PC-3 (cell line): ENCODE results near the gene CMAS. TPM values are rescaled to one million over a fixed set of nuclear protein-coding genes. Genes with fewer than 3 reads are reported as not detected.
A peak's percentile ranks its signal among the peaks of the same experiment; 100 is the strongest.

Experiments used
- ATAC-seq: fragments of 200-7000 bp; cut with Tn5 transposase; 2 replicates; pipeline ENCODE4 v1.9.1; 2020; ENCODE audit warnings: mild to moderate bottlenecking, moderate library complexity
- BruUV-seq: library from RNA; stranded (reverse); fragments of 400-500 nt; replicated peaks from 2 replicates; lab custom pipeline; 2021; lab: Mats Ljungman, UMichigan
- CTCF ChIA-PET: fragments of 300-600 bp; sonication (Branson Sonifier 250); formaldehyde crosslinking; loops from one replicate; lab custom pipeline; 2022; ENCODE audit warnings: antibody characterized with exemption; lab: Charles Lee
- POLR2A ChIA-PET: fragments of 300-600 bp; sonication (Branson Sonifier 250); formaldehyde crosslinking; loops from one replicate; lab custom pipeline; 2022; ENCODE audit warnings: antibody characterized with exemption; ENCODE audit not compliant: unreplicated experiment; lab: Charles Lee
- DNase-seq: peaks from one replicate; pipeline ENCODE4 v3.0.0-alpha.2; 2015
- H2AFZ ChIP-seq: fragments of 300-600 bp; sonication (generic); 2 replicates; pipeline ENCODE4 v1.6.0; 2016; ENCODE audit warnings: antibody characterized with exemption, low read length
- H3F3A ChIP-seq: fragments of 300-600 bp; sonication (generic); one replicate; pipeline ENCODE4 v1.6.0; 2017; ENCODE audit warnings: antibody characterized with exemption, low read length, control low read depth, mild to moderate bottlenecking; ENCODE audit not compliant: unreplicated experiment
- H3K27ac ChIP-seq: fragments of 300-600 bp; sonication (generic); 2 replicates; pipeline ENCODE4 v1.5.1; 2016; ENCODE audit warnings: mild to moderate bottlenecking, low read length
- H3K27me3 ChIP-seq: fragments of 300-600 bp; sonication (generic); 2 replicates; pipeline ENCODE4 v1.6.1; 2016; ENCODE audit warnings: low read length, mixed read lengths
- H3K36me3 ChIP-seq: fragments of 300-600 bp; sonication (generic); 2 replicates; pipeline ENCODE4 v1.6.1; 2016; ENCODE audit warnings: low read depth, mixed run types, low read length, mixed read lengths
- H3K4me1 ChIP-seq: fragments of 300-600 bp; sonication (generic); 2 replicates; pipeline ENCODE4 v1.5.1; 2016; ENCODE audit warnings: low read length; ENCODE audit not compliant: insufficient read depth
- H3K4me2 ChIP-seq: fragments of 300-600 bp; sonication (generic); 2 replicates; pipeline ENCODE4 v1.6.0; 2016; ENCODE audit warnings: low read length
- H3K4me3 ChIP-seq: fragments of 300-600 bp; sonication (generic); 2 replicates; pipeline ENCODE4 v1.5.1; 2016; ENCODE audit warnings: mild to moderate bottlenecking, low read length, mixed read lengths
- H3K79me2 ChIP-seq: fragments of 300-600 bp; sonication (generic); 2 replicates; pipeline ENCODE4 v1.6.1; 2017; ENCODE audit warnings: low read length, mixed read lengths
- H3K9ac ChIP-seq: fragments of 300-600 bp; sonication (generic); 2 replicates; pipeline ENCODE4 v1.6.0; 2016; ENCODE audit warnings: mild to moderate bottlenecking, low read length
- H3K9me2 ChIP-seq: fragments of 300-600 bp; sonication (generic); replicated peaks from 2 replicates; pipeline ENCODE4 v1.6.1; 2016; ENCODE audit warnings: mixed run types, low read length, mixed read lengths
- H3K9me3 ChIP-seq: fragments of 300-600 bp; sonication (generic); 2 replicates; pipeline ENCODE4 v1.6.1; 2016; ENCODE audit warnings: low read length, mixed read lengths
- H4K20me1 ChIP-seq: fragments of 300-600 bp; sonication (generic); 2 replicates; pipeline ENCODE4 v1.6.1; 2016; ENCODE audit warnings: low read length, mixed read lengths
- CTCF ChIP-seq: fragments of 300-600 bp; sonication (generic); conservative IDR thresholded peaks from 2 replicates; pipeline ENCODE4 v1.5.1; 2017; ENCODE audit warnings: antibody characterized with exemption, low read depth, mild to moderate bottlenecking, low read length
- EZH2 ChIP-seq: fragments of 300-600 bp; sonication (generic); IDR thresholded peaks from one replicate; pipeline ENCODE4 v1.6.1; 2017; ENCODE audit warnings: antibody characterized with exemption, mild to moderate bottlenecking, low read length; ENCODE audit not compliant: unreplicated experiment
- EZH2phosphoT487 ChIP-seq: fragments of 300-600 bp; sonication (generic); IDR thresholded peaks from 2 replicates; pipeline ENCODE4 v1.6.1; 2018; ENCODE audit warnings: mild to moderate bottlenecking, antibody characterized with exemption, low read length, borderline replicate concordance
- intact Hi-C: fragments of 100-400 bp; cut with micrococcal nuclease; formaldehyde crosslinking; loops from 2 replicates; pipeline ENCODE4 v1.9.0; 2023
- total RNA-seq: library from RNA; depleted of rRNA; stranded (reverse); fragments of >200 nt; gene quantifications from 2 replicates; pipeline ENCODE4 v1.2.3, GENCODE V29; 2014

The CMAS gene
- total RNA-seq, 1 experiment from 2014 or later: 25.0 TPM

- H3K4me2 ChIP-seq: no peak overlapping the region
- H3K4me3 ChIP-seq: no peak overlapping the region
- DNase-seq: no peak
- no peaks in the 10 kb centered on the region for H3K79me2 ChIP-seq
- ChIA-PET CTCF (no interaction called here), POLR2A (no interaction called here)
- no peak overlapping the region for H2AFZ ChIP-seq
- ATAC-seq: no peak
- intact Hi-C loops: no loop called here
- no TSS peak for BruUV-seq
- H3K27ac ChIP-seq: no peak overlapping the region
- peaks cover 17% of the 10 kb centered on the region for H3K36me3 ChIP-seq
- H4K20me1 ChIP-seq: no peaks in the 10 kb centered on the region
- H3K9me2 ChIP-seq: no peaks in the 10 kb centered on the region
- no peaks in the 10 kb centered on the region for H3F3A ChIP-seq
- peaks cover 13% of the 10 kb centered on the region for H3K4me1 ChIP-seq
- TF ChIP-seq CTCF (no peak), EZH2 (no peak), EZH2phosphoT487 (no peak)
- no peaks in the 10 kb centered on the region for H3K27me3 ChIP-seq
- no peak overlapping the region for H3K9ac ChIP-seq
- no peaks in the 10 kb centered on the region for H3K9me3 ChIP-seq
These were observed 20.3 kb downstream of the CMAS start for GRCh38 chr12:22066310-22066709.

- no peak overlapping the region for H3K4me3 ChIP-seq
- no peaks in the 10 kb centered on the region for H3K9me2 ChIP-seq
- H4K20me1 ChIP-seq: no peaks in the 10 kb centered on the region
- H3K79me2 ChIP-seq: no peaks in the 10 kb centered on the region
- ChIA-PET POLR2A (no interaction called here), CTCF (no interaction called here)
- DNase-seq: peak; percentile 44
- no peak for ATAC-seq
- no peaks in the 10 kb centered on the region for H3K27me3 ChIP-seq
- BruUV-seq: no TSS peak
- H3F3A ChIP-seq: no peaks in the 10 kb centered on the region
- no peaks in the 10 kb centered on the region for H3K9me3 ChIP-seq
- H3K4me2 ChIP-seq: no peak overlapping the region
- peaks cover 8% of the 10 kb centered on the region; the same call in 1 of the 2 replicates for H3K36me3 ChIP-seq
- TF ChIP-seq CTCF (no peak), EZH2phosphoT487 (no peak), EZH2 (no peak)
- H3K4me1 ChIP-seq: peaks cover 13% of the 10 kb centered on the region
- intact Hi-C loops: no loop called here
- H2AFZ ChIP-seq: no peak overlapping the region
- H3K9ac ChIP-seq: no peak overlapping the region
- H3K27ac ChIP-seq: no peak overlapping the region
These were observed 23.8 kb downstream of the CMAS start for GRCh38 chr12:22069851-22070250.

- Histone ChIP-seq H3K36me3 (no peaks in the 10 kb centered on the region), H3K4me2 (no peak overlapping the region), H3K27me3 (no peaks in the 10 kb centered on the region), H4K20me1 (no peaks in the 10 kb centered on the region), H3K4me1 (peaks cover 12% of the 10 kb centered on the region; the same call in 1 of the 2 replicates), H3K4me3 (no peak overlapping the region), H3K9me3 (no peaks in the 10 kb centered on the region), H3K9me2 (no peaks in the 10 kb centered on the region), H3F3A (no peaks in the 10 kb centered on the region), H3K79me2 (no peaks in the 10 kb centered on the region), H2AFZ (no peak overlapping the region), H3K9ac (no peak overlapping the region), H3K27ac (no peak overlapping the region)
- ATAC-seq: no peak
- BruUV-seq: no TSS peak
- intact Hi-C loops: no loop called here
- ChIA-PET CTCF (interaction anchor here (0.6 to 1.2 kb wide), 3 partner anchors 253 to 394 kb away, joined by 4 to 7 read pairs (median 7); no protein-coding TSS in a partner anchor), POLR2A (no interaction called here)
- TF ChIP-seq EZH2: no peak
- TF ChIP-seq CTCF: no peak
- DNase-seq: no peak
These were observed 36.2 kb downstream of the CMAS start for GRCh38 chr12:22082190-22082701.
